ENCODE data around the gene KRTAP10-11.

The KRTAP10-11 gene

GRCh38 chr21:44640761-44641160 is 5.5 kb upstream of the KRTAP10-11 start:
- H3K27ac ChIP-seq (ENCODE audit: low read depth, low read length, poor library complexity, severe bottlenecking) = no peak overlapping the region
- H3K27me3 ChIP-seq (ENCODE audit: insufficient read depth, low read length) = no peaks in the 10 kb centered on the region
- H3K9ac ChIP-seq (ENCODE audit: low read length) = no peak overlapping the region
- no peaks in the 10 kb centered on the region for H3K79me2 ChIP-seq (ENCODE audit: insufficient read depth, low read length)
- H3K9me3 ChIP-seq (ENCODE audit: low read length) = peaks cover 8% of the 10 kb centered on the region
- no peaks in the 10 kb centered on the region for H3K9me2 ChIP-seq (ENCODE audit: low read depth, low read length)
- no peaks in the 10 kb centered on the region for H3F3A ChIP-seq (ENCODE audit: insufficient read depth, low read length)
- no peaks in the 10 kb centered on the region for H4K20me1 ChIP-seq (ENCODE audit: insufficient read depth, low read length)
- no peak overlapping the region for H2AFZ ChIP-seq (ENCODE audit: low read length)
- H3K36me3 ChIP-seq (ENCODE audit: insufficient read depth, low read length) = no peaks in the 10 kb centered on the region
- no peaks in the 10 kb centered on the region for H3K4me1 ChIP-seq (ENCODE audit: insufficient read depth, low read length, severe bottlenecking)
- H3K4me3 ChIP-seq (ENCODE audit: low read depth, low read length, poor library complexity, severe bottlenecking) = no peak overlapping the region
- no peak for TF ChIP-seq CTCF (IDR thresholded peaks at IDR 0.05; ENCODE audit: low read length)
- TF ChIP-seq EZH2 (IDR thresholded peaks at IDR 0.05; ENCODE audit: borderline replicate concordance, low read length) = no peak
- H3K4me2 ChIP-seq (ENCODE audit: low read length) = no peak overlapping the region

GRCh38 chr21:44643741-44644310 is 2.4 kb upstream of the KRTAP10-11 start:
- Histone ChIP-seq H3K79me2 (ENCODE audit: insufficient read depth, low read length) (no peaks in the 10 kb centered on the region), H3K4me1 (ENCODE audit: insufficient read depth, low read length, severe bottlenecking) (no peaks in the 10 kb centered on the region), H3K36me3 (ENCODE audit: insufficient read depth, low read length) (no peaks in the 10 kb centered on the region), H3K9me3 (ENCODE audit: low read length) (peaks cover 8% of the 10 kb centered on the region), H3K4me2 (ENCODE audit: low read length) (no peak overlapping the region), H3F3A (ENCODE audit: insufficient read depth, low read length) (no peaks in the 10 kb centered on the region), H2AFZ (ENCODE audit: low read length) (no peak overlapping the region), H3K27ac (ENCODE audit: low read depth, low read length, poor library complexity, severe bottlenecking) (no peak overlapping the region), H4K20me1 (ENCODE audit: insufficient read depth, low read length) (no peaks in the 10 kb centered on the region), H3K27me3 (ENCODE audit: insufficient read depth, low read length) (no peaks in the 10 kb centered on the region), H3K9me2 (ENCODE audit: low read depth, low read length) (no peaks in the 10 kb centered on the region), H3K9ac (ENCODE audit: low read length) (no peak overlapping the region), H3K4me3 (ENCODE audit: low read depth, low read length, poor library complexity, severe bottlenecking) (no peak overlapping the region)
- TF ChIP-seq CTCF (IDR thresholded peaks at IDR 0.05; ENCODE audit: low read length) (no peak), EZH2 (IDR thresholded peaks at IDR 0.05; ENCODE audit: borderline replicate concordance, low read length) (no peak)

GRCh38 chr21:44644878-44645277 is 1.3 kb upstream of the KRTAP10-11 start:
- TF ChIP-seq CTCF (IDR thresholded peaks at IDR 0.05; ENCODE audit: low read length) (no peak), EZH2 (IDR thresholded peaks at IDR 0.05; ENCODE audit: borderline replicate concordance, low read length) (no peak)
- Histone ChIP-seq H2AFZ (ENCODE audit: low read length) (no peak overlapping the region), H3K4me2 (ENCODE audit: low read length) (no peak overlapping the region), H3K4me1 (ENCODE audit: insufficient read depth, low read length, severe bottlenecking) (no peaks in the 10 kb centered on the region), H3K27ac (ENCODE audit: low read depth, low read length, poor library complexity, severe bottlenecking) (no peak overlapping the region), H3K27me3 (ENCODE audit: insufficient read depth, low read length) (no peaks in the 10 kb centered on the region), H3K4me3 (ENCODE audit: low read depth, low read length, poor library complexity, severe bottlenecking) (no peak overlapping the region), H3K9ac (ENCODE audit: low read length) (no peak overlapping the region), H3K9me3 (ENCODE audit: low read length) (peaks cover 8% of the 10 kb centered on the region), H3K79me2 (ENCODE audit: insufficient read depth, low read length) (no peaks in the 10 kb centered on the region), H3K36me3 (ENCODE audit: insufficient read depth, low read length) (no peaks in the 10 kb centered on the region), H4K20me1 (ENCODE audit: insufficient read depth, low read length) (no peaks in the 10 kb centered on the region), H3F3A (ENCODE audit: insufficient read depth, low read length) (no peaks in the 10 kb centered on the region), H3K9me2 (ENCODE audit: low read depth, low read length) (no peaks in the 10 kb centered on the region)

All from OCI-LY1 (cell line).